ENCODE data around the gene RTL5.

RTL5 gene

DNA sequence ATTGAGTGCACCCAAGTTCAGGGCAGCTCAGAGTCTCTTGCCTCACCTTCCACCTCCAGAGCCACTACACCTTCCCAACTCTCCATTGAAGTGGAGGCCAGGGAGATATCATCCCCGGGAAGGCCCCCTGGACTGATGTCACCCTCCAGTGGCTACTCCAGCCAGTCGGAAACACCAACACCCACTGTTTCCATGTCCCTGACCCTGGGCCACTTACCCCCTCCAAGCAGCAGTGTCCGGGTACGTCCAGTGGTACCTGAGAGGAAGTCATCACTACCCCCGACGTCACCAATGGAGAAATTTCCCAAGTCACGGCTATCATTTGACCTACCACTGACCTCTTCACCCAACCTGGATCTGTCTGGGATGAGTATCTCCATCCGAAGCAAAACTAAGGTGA, 7.8 kb upstream of the RTL5 start:
- TF ChIP-seq, protein P1, sequence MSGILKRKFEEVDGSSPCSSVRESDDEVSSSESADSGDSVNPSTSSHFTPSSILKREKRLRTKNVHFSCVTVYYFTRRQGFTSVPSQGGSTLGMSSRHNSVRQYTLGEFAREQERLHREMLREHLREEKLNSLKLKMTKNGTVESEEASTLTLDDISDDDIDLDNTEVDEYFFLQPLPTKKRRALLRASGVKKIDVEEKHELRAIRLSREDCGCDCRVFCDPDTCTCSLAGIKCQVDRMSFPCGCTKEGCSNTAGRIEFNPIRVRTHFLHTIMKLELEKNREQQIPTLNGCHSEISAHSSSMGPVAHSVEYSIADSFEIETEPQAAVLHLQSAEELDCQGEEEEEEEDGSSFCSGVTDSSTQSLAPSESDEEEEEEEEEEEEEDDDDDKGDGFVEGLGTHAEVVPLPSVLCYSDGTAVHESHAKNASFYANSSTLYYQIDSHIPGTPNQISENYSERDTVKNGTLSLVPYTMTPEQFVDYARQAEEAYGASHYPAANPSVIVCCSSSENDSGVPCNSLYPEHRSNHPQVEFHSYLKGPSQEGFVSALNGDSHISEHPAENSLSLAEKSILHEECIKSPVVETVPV (CRISPR knock-in tag; IDR thresholded peaks at IDR 0.05) = no peak
- TF ChIP-seq ESRRG (CRISPR knock-in tag; IDR thresholded peaks at IDR 0.05) (no peak), SNAI2 (CRISPR knock-in tag; IDR thresholded peaks at IDR 0.05) (no peak), GLIS3 (CRISPR knock-in tag; IDR thresholded peaks at IDR 0.05) (no peak), BACH2 (CRISPR knock-in tag; IDR thresholded peaks at IDR 0.05; ENCODE audit: borderline replicate concordance) (no peak), ZNF8 (CRISPR knock-in tag; IDR thresholded peaks at IDR 0.05) (no peak), ZNF565 (CRISPR knock-in tag; conservative IDR thresholded peaks at IDR 0.05; ENCODE audit: low read depth) (no peak), CSDC2 (CRISPR knock-in tag; IDR thresholded peaks at IDR 0.05) (no peak)
- TF ChIP-seq, protein P2, sequence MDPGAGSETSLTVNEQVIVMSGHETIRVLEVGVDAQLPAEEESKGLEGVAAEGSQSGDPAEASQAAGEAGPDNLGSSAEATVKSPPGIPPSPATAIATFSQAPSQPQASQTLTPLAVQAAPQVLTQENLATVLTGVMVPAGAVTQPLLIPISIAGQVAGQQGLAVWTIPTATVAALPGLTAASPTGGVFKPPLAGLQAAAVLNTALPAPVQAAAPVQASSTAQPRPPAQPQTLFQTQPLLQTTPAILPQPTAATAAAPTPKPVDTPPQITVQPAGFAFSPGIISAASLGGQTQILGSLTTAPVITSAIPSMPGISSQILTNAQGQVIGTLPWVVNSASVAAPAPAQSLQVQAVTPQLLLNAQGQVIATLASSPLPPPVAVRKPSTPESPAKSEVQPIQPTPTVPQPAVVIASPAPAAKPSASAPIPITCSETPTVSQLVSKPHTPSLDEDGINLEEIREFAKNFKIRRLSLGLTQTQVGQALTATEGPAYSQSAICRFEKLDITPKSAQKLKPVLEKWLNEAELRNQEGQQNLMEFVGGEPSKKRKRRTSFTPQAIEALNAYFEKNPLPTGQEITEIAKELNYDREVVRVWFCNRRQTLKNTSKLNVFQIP (CRISPR knock-in tag; IDR thresholded peaks at IDR 0.05; ENCODE audit: borderline replicate concordance, low read depth) = no peak
- TF ChIP-seq, protein P3, sequence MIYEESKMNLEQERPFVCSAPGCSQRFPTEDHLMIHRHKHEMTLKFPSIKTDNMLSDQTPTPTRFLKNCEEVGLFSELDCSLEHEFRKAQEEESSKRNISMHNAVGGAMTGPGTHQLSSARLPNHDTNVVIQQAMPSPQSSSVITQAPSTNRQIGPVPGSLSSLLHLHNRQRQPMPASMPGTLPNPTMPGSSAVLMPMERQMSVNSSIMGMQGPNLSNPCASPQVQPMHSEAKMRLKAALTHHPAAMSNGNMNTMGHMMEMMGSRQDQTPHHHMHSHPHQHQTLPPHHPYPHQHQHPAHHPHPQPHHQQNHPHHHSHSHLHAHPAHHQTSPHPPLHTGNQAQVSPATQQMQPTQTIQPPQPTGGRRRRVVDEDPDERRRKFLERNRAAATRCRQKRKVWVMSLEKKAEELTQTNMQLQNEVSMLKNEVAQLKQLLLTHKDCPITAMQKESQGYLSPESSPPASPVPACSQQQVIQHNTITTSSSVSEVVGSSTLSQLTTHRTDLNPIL (CRISPR knock-in tag; IDR thresholded peaks at IDR 0.05; ENCODE audit: low read depth) = no peak
- ATAC-seq = no peak

DNA sequence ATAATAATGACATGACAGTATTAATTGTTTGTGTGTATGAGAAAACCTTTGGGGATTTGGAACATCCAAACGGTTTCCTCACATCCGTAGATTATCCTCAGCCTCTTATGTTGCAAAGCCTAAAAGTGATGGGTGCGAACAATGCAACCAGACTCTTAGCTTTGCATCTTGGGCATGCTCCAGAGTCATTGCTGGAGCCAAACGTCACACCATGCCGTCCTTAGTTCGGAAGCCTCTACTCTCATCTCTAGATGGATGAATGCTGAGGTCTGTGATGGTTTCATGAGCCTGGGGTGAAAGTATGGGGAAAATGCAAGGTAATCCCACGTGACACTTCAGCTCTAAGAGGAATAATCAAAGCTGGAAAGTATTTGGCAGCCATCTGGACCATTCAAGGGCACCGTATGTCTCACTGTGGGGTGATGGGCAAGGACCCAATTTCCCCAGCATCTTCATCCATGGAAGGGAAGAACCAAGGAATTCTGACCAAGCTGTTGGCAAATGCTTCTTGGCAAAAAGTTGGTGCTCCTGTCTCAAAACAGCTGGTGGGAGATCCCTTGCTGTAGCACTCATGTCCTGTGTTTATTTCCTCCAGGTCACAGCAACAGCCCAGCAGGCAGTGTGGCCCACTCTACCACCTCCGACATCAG, 6.3 kb upstream of the RTL5 start:
- no peak for ATAC-seq

DNA sequence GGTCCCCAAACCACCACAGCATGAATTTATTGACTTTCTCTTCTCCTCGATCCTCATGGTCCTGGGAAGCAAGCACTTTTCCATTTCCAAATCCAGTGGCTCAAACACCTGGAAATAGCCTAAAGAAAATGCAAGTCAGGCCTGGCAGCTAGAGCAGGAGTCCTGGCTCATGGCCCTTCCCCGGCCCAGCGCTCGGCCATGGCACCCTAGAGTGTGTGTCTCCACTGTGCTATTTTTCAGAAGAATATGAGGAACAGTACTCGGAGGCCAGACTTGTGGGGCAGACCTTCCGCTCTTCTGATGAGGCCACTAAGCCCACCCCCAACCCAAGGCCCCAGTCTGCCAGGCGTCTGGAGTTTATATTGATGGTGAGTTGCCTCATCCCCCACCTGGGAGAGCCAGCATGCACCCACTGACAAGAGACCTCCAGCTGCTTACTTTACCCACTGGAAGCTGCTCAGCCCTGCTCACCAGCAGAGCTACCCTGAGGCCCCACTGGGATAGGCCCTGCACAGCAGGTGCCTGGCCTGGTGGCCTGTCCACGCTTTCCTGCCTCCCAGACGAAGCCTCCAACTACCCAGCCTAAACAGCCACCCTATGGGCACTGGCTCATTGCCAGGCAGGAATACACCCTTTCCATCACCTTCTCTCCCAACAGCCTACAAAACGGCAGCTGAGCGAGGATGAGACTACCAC, 2.3 kb upstream of the RTL5 start:
- no peak for ATAC-seq
- no peak for TF ChIP-seq CSDC2 (CRISPR knock-in tag; IDR thresholded peaks at IDR 0.05)
- TF ChIP-seq, protein P1 (CRISPR knock-in tag; IDR thresholded peaks at IDR 0.05) = no peak
- TF ChIP-seq GLIS3 (CRISPR knock-in tag; IDR thresholded peaks at IDR 0.05) = no peak
- TF ChIP-seq TCF4 (CRISPR knock-in tag; IDR thresholded peaks at IDR 0.05; ENCODE audit: borderline replicate concordance) = no peak
- TF ChIP-seq OSR1 (CRISPR knock-in tag; IDR thresholded peaks at IDR 0.05) = no peak
- TF ChIP-seq ESRRG (CRISPR knock-in tag; IDR thresholded peaks at IDR 0.05) = no peak
- TF ChIP-seq, protein P2 (CRISPR knock-in tag; IDR thresholded peaks at IDR 0.05; ENCODE audit: borderline replicate concordance, low read depth) = no peak
- no peak for TF ChIP-seq RARB (CRISPR knock-in tag; IDR thresholded peaks at IDR 0.05)
- TF ChIP-seq ZNF8 (CRISPR knock-in tag; IDR thresholded peaks at IDR 0.05) = no peak
- TF ChIP-seq SNAI2 (CRISPR knock-in tag; IDR thresholded peaks at IDR 0.05) = no peak
- TF ChIP-seq ZC3H10 (CRISPR knock-in tag; IDR thresholded peaks at IDR 0.05) = no peak
- TF ChIP-seq, protein P3 (CRISPR knock-in tag; IDR thresholded peaks at IDR 0.05; ENCODE audit: low read depth) = no peak
- TF ChIP-seq ISL1 (CRISPR knock-in tag; IDR thresholded peaks at IDR 0.05) = no peak
- no peak for TF ChIP-seq ARNTL (CRISPR knock-in tag; IDR thresholded peaks at IDR 0.05; ENCODE audit: borderline replicate concordance, low read depth)
- TF ChIP-seq, protein P4, sequence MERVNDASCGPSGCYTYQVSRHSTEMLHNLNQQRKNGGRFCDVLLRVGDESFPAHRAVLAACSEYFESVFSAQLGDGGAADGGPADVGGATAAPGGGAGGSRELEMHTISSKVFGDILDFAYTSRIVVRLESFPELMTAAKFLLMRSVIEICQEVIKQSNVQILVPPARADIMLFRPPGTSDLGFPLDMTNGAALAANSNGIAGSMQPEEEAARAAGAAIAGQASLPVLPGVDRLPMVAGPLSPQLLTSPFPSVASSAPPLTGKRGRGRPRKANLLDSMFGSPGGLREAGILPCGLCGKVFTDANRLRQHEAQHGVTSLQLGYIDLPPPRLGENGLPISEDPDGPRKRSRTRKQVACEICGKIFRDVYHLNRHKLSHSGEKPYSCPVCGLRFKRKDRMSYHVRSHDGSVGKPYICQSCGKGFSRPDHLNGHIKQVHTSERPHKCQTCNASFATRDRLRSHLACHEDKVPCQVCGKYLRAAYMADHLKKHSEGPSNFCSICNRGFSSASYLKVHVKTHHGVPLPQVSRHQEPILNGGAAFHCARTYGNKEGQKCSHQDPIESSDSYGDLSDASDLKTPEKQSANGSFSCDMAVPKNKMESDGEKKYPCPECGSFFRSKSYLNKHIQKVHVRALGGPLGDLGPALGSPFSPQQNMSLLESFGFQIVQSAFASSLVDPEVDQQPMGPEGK (CRISPR knock-in tag; IDR thresholded peaks at IDR 0.05; ENCODE audit: borderline replicate concordance) = no peak

More for the DNA sequence above, 6.3 kb upstream of the RTL5 start:
- TF ChIP-seq ZNF565 (CRISPR knock-in tag; conservative IDR thresholded peaks at IDR 0.05; ENCODE audit: low read depth) = no peak
